ENCODE data around the gene TOM1L2.

GRCh38 chr17:17985555-17985954, 13.4 kb upstream of the TOM1L2 start:
- no peak for TF ChIP-seq CTCF (IDR thresholded peaks at IDR 0.05)
- no peak for TF ChIP-seq ZFX (IDR thresholded peaks at IDR 0.05; ENCODE audit: borderline replicate concordance)

Measured in 22Rv1 (cell line).